Measurements from ENCODE around the gene TALDO1. TPM values are rescaled to one million over a fixed set of nuclear protein-coding genes. Genes with fewer than 3 reads are reported as not detected.

Gene TALDO1
- total RNA-seq, 2 donors from 2014 or later = 90.3 to 111 TPM

- no peaks in the 10 kb centered on the region for H3K9me3 ChIP-seq
- no peak for TF ChIP-seq CTCF (IDR thresholded peaks at IDR 0.05)
- no peaks in the 10 kb centered on the region for H3K36me3 ChIP-seq
- no peak overlapping the region for H3K4me3 ChIP-seq
- H3K4me1 ChIP-seq = peaks cover 0 to 34% of the 10 kb centered on the region in 2 donors
- DNase-seq (ENCODE audit: low spot score) = no peak
- no peak overlapping the region for H3K27ac ChIP-seq
- peaks cover 0 to 5% of the 10 kb centered on the region in 2 donors for H3K27me3 ChIP-seq
These were observed 45.4 kb upstream of the TALDO1 start for GRCh38 chr11:701741-702461.

GRCh38 chr11:702462-703461 is 44.5 kb upstream of the TALDO1 start:
- H3K9me3 ChIP-seq = no peaks in the 10 kb centered on the region
- no peak overlapping the region for H3K27ac ChIP-seq
- H3K4me1 ChIP-seq = peaks cover 0 to 32% of the 10 kb centered on the region in 2 donors
- H3K4me3 ChIP-seq = no peak overlapping the region
- peaks cover 0 to 7% of the 10 kb centered on the region in 2 donors for H3K27me3 ChIP-seq
- TF ChIP-seq CTCF (IDR thresholded peaks at IDR 0.05) = no peak
- no peaks in the 10 kb centered on the region for H3K36me3 ChIP-seq
- no peak for DNase-seq (ENCODE audit: low spot score)

- H3K36me3 ChIP-seq = no peaks in the 10 kb centered on the region
- H3K27ac ChIP-seq = no peak overlapping the region
- peaks cover 0 to 31% of the 10 kb centered on the region in 2 donors for H3K4me1 ChIP-seq
- no peak for TF ChIP-seq CTCF (IDR thresholded peaks at IDR 0.05)
- no peak overlapping the region for H3K4me3 ChIP-seq
- no peak for DNase-seq (ENCODE audit: low spot score)
- no peaks in the 10 kb centered on the region for H3K9me3 ChIP-seq
- peaks cover 0 to 7% of the 10 kb centered on the region in 2 donors for H3K27me3 ChIP-seq
These were observed 43.8 kb upstream of the TALDO1 start for GRCh38 chr11:703506-703905.

GRCh38 chr11:704228-704674 is 43.0 kb upstream of the TALDO1 start:
- DNase-seq (ENCODE audit: low spot score) = no peak
- H3K9me3 ChIP-seq = no peaks in the 10 kb centered on the region
- no peak overlapping the region for H3K4me3 ChIP-seq
- peaks cover 0 to 7% of the 10 kb centered on the region in 2 donors for H3K27me3 ChIP-seq
- no peak overlapping the region for H3K27ac ChIP-seq
- no peaks in the 10 kb centered on the region for H3K36me3 ChIP-seq
- no peak for TF ChIP-seq CTCF (IDR thresholded peaks at IDR 0.05)
- peaks cover 0 to 31% of the 10 kb centered on the region in 2 donors for H3K4me1 ChIP-seq

- no peak for DNase-seq (ENCODE audit: low spot score)
- Histone ChIP-seq H3K27ac (peak overlapping the region in 1 of 2 donors; percentile 79), H3K36me3 (no peaks in the 10 kb centered on the region), H3K4me1 (peaks cover 0 to 31% of the 10 kb centered on the region in 2 donors), H3K9me3 (no peaks in the 10 kb centered on the region), H3K4me3 (no peak overlapping the region), H3K27me3 (peaks cover 0 to 7% of the 10 kb centered on the region in 2 donors)
- TF ChIP-seq CTCF (IDR thresholded peaks at IDR 0.05) = no peak
These were observed 42.3 kb upstream of the TALDO1 start for GRCh38 chr11:704781-705645.

Data from right atrium auricular region (tissue), 2 donors.